Subcutaneous adipose tissue (tissue), 1 donor: ENCODE data around the gene CCR5AS.

Experiments used
- CTCF ChIP-seq: fragments of 450-650 bp; IDR thresholded peaks from one replicate; pipeline ENCODE4 v1.5.1; 2016; ENCODE audit warnings: low read depth, mild to moderate bottlenecking, control low read depth, antibody characterized with exemption, moderate library complexity

The CCR5AS gene

GRCh38 chr3:46397111-46397510, 9.8 kb downstream of the CCR5AS start:
- TF ChIP-seq CTCF = no peak

GRCh38 chr3:46395766-46396530, 10.9 kb downstream of the CCR5AS start:
- TF ChIP-seq CTCF = no peak

- no peak for TF ChIP-seq CTCF
Measured at GRCh38 chr3:46395210-46395661, 11.6 kb downstream of the CCR5AS start.

GRCh38 chr3:46393554-46394434, 13.1 kb downstream of the CCR5AS start:
- no peak for TF ChIP-seq CTCF

GRCh38 chr3:46393011-46393410, 13.9 kb downstream of the CCR5AS start:
- no peak for TF ChIP-seq CTCF

GRCh38 chr3:46389306-46389705, 17.6 kb downstream of the CCR5AS start:
- TF ChIP-seq CTCF = no peak

GRCh38 chr3:46386205-46386604, 20.7 kb downstream of the CCR5AS start:
- TF ChIP-seq CTCF = no peak
